Activated T-cell treated with anti-CD3 and anti-CD28 coated beads, Interleukin-2, amount 50 U/mL, for 72 hours (primary cell): ENCODE results near the gene FDCSP. TPM values are rescaled to one million over a fixed set of nuclear protein-coding genes. Genes with fewer than 3 reads are reported as not detected.

Source experiments
- ATAC-seq, 2 donors: fragments of 150-1000 bp; cut with Tn5 transposase; replicated peaks in 1 of 2; 2 replicates each; pipeline ENCODE4 v1.10.0; 2021; ENCODE audit warnings: moderate library complexity in 2 of 2, mild to moderate bottlenecking in 1 of 2
- DNase-seq, 2 donors: peaks; one replicate each; pipeline ENCODE4 v3.0.0; 2021 to 2022; ENCODE audit warnings: mixed read lengths in 1 of 2
- H3K27ac Mint-ChIP-seq: one replicate; pipeline ENCODE4 v1.8.0; 2022; ENCODE audit warnings: mild to moderate bottlenecking, moderate library complexity, mixed read lengths
- H3K27me3 Mint-ChIP-seq: one replicate; pipeline ENCODE4 v1.8.0; 2022; ENCODE audit warnings: low read depth, mixed read lengths
- H3K36me3 Mint-ChIP-seq, 2 donors: one replicate each; pipeline ENCODE4 v1.8.0; 2022; ENCODE audit warnings: mixed read lengths in 2 of 2, mild to moderate bottlenecking in 1 of 2; ENCODE audit not compliant: insufficient read depth in 2 of 2
- H3K4me1 Mint-ChIP-seq: one replicate; pipeline ENCODE4 v1.8.0; 2022; ENCODE audit warnings: low read depth, mixed read lengths
- H3K4me3 Mint-ChIP-seq, 2 donors: one replicate each; pipeline ENCODE4 v1.8.0; 2022; ENCODE audit warnings: mild to moderate bottlenecking in 2 of 2, mixed read lengths in 2 of 2, moderate library complexity in 2 of 2
- H3K9me3 Mint-ChIP-seq, 2 donors: one replicate each; pipeline ENCODE4 v1.8.0; 2022; ENCODE audit warnings: mixed read lengths in 2 of 2
- total RNA-seq, 2 donors: library from RNA; stranded (reverse); gene quantifications; one replicate each; pipeline ENCODE4 v1.2.3, GENCODE V29; 2022

FDCSP gene
- total RNA-seq: not detected

DNA sequence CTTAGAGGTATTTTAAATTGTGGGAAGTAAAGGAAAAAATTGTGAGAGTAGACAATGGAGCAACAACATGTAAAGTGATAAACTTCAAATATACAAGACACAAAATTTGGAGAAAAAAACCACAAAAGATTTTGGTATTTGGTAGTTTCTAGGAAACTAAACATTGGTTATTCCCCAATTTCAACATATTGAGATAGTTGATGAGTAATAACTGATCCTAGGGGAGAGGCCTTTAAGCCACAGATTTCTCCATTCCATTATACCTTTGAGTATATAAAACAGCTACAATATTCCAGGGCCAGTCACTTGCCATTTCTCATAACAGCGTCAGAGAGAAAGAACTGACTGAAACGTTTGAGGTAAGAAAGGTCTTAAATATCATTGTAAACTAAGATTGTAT, at the start of gene FDCSP:
FDCSP (plus strand) TSS at position 301 of the 400 bp plus-strand sequence. CDS start 5,071 bp downstream, outside the sequence.
- no peak within 1 kb of the TSS for H3K27ac Mint-ChIP-seq

DNA sequence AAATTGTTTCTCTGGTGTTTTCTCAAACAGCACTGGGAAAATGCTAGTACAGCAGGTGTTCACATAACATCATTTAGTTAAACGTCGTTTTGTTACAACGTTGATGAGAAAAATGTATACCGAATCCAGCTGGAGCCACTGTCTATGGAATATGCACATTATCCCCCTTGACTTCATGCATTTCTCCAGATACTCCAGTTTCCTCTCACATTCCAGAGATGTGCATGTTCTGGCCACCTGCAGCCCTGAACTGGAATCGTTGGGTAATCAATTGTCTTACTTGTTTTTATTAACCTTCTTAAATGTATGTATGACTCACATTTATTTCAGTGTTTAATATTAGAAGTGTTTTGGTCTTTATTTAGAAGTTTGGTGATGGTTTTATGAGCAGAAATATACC, 48.8 kb upstream of the FDCSP start:
- Mint-ChIP-seq H3K27ac (no peak overlapping the region), H3K4me1 (no peaks in the 10 kb centered on the region), H3K27me3 (no peaks in the 10 kb centered on the region), H3K36me3 (no peaks in the 10 kb centered on the region), H3K9me3 (no peaks in the 10 kb centered on the region), H3K4me3 (no peak overlapping the region)
- ATAC-seq: no peak
- no peak for DNase-seq

More for the DNA sequence above, at the start of gene FDCSP:
- H3K36me3 Mint-ChIP-seq: no peaks in the 10 kb centered on the region
- H3K27me3 Mint-ChIP-seq: no peaks in the 10 kb centered on the region
- no peaks in the 10 kb centered on the region for H3K4me1 Mint-ChIP-seq
- DNase-seq (no peak), ATAC-seq (no peak)
- no peak within 1 kb of the TSS for H3K4me3 Mint-ChIP-seq
- H3K9me3 Mint-ChIP-seq: no peaks in the 10 kb centered on the region

DNA sequence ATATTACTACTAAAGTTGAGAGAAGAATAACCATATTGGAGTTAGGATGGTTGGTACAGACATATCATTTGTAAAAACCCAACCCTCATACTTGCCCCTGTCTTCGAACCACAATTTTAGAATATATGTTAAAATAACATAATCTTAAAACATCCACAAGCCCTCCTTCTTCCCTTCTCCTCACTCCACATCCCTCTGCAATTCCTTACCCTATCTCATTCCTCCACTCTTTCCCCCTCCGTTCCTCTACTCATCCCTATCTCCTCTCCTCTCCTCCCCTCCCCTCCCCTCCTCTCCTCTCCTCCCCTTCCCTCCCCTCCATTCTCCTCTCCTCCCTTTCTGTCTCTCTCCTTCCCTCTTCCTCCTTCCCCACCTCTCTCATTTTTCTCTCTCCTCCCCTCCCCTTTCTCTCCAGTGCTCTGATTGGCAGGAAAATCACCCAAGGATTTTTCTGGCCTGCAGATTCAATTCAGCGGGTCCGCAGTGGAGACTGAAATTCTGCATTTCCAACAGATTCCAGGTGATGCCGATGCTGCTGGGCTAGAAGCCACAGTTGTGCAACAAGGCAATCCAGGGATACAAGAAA, 47.8 kb upstream of the FDCSP start:
- Mint-ChIP-seq H3K27me3 (no peaks in the 10 kb centered on the region), H3K36me3 (no peaks in the 10 kb centered on the region), H3K9me3 (no peaks in the 10 kb centered on the region), H3K4me1 (no peaks in the 10 kb centered on the region), H3K27ac (no peak overlapping the region), H3K4me3 (no peak overlapping the region)
- ATAC-seq (no peak), DNase-seq (no peak)

GRCh38 chr4:70179811-70180210, 46.1 kb upstream of the FDCSP start:
- H3K4me3 Mint-ChIP-seq: no peak overlapping the region
- no peaks in the 10 kb centered on the region for H3K27me3 Mint-ChIP-seq
- no peaks in the 10 kb centered on the region for H3K4me1 Mint-ChIP-seq
- ATAC-seq (no peak), DNase-seq (no peak)
- no peaks in the 10 kb centered on the region for H3K36me3 Mint-ChIP-seq
- H3K27ac Mint-ChIP-seq: no peak overlapping the region
- no peaks in the 10 kb centered on the region for H3K9me3 Mint-ChIP-seq

- Mint-ChIP-seq H3K9me3 (no peaks in the 10 kb centered on the region), H3K27me3 (no peaks in the 10 kb centered on the region), H3K4me3 (no peak overlapping the region), H3K36me3 (no peaks in the 10 kb centered on the region), H3K27ac (no peak overlapping the region), H3K4me1 (no peaks in the 10 kb centered on the region)
- ATAC-seq (no peak), DNase-seq (no peak)
These were observed 44.1 kb upstream of the FDCSP start for GRCh38 chr4:70181864-70182263.

DNA sequence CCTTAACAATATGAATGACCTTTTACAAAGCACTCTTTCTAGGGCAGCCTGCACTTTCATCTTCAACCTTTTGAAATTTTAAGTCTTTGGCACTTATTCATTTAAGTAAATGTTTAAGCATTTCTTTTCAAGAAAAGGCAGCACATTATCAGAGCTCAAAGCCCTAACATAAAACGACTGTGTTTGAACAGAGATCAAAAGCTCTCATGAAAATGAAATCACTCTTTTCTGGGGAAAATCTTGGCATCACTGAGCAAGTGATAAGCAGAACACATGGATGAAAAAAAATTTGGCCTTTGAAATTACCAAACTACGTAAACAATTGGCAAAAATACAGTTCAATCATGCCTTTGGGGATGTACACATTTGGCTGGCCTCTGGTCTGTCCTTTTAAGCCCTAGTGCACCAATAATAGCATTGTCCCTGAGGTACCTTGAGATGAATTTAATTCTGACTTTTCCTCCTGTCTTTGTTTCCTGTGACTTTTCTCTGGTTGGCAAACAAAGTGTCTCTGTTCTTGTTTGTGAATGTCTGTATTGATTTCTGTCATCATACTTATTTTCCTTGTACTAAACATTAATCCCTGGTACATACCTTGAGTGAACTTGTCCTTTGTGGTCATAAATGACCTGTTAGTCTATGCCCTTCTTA, 43.3 kb upstream of the FDCSP start:
- DNase-seq (no peak), ATAC-seq (no peak)
- Mint-ChIP-seq H3K4me3 (no peak overlapping the region), H3K27ac (no peak overlapping the region), H3K4me1 (no peaks in the 10 kb centered on the region), H3K27me3 (no peaks in the 10 kb centered on the region), H3K36me3 (no peaks in the 10 kb centered on the region), H3K9me3 (no peaks in the 10 kb centered on the region)

GRCh38 chr4:70183168-70183939, 42.6 kb upstream of the FDCSP start:
- Mint-ChIP-seq H3K27ac (no peak overlapping the region), H3K9me3 (no peaks in the 10 kb centered on the region), H3K27me3 (no peaks in the 10 kb centered on the region), H3K4me3 (no peak overlapping the region), H3K36me3 (no peaks in the 10 kb centered on the region), H3K4me1 (no peaks in the 10 kb centered on the region)
- peak; percentile 14 to 23 for DNase-seq
- no peak for ATAC-seq

- no peak overlapping the region for H3K4me3 Mint-ChIP-seq
- ATAC-seq: no peak
These were observed 42.0 kb upstream of the FDCSP start for GRCh38 chr4:70183940-70184246.

GRCh38 chr4:70187216-70187615, 38.7 kb upstream of the FDCSP start:
- no peak for DNase-seq
- H3K4me1 Mint-ChIP-seq: no peaks in the 10 kb centered on the region
- H3K27me3 Mint-ChIP-seq: no peaks in the 10 kb centered on the region
- no peaks in the 10 kb centered on the region for H3K9me3 Mint-ChIP-seq
- H3K27ac Mint-ChIP-seq: no peak overlapping the region
- no peak for ATAC-seq
- H3K4me3 Mint-ChIP-seq: no peak overlapping the region
- H3K36me3 Mint-ChIP-seq: no peaks in the 10 kb centered on the region

More at GRCh38 chr4:70183940-70184246, 42.0 kb upstream of the FDCSP start:
- no peak overlapping the region for H3K27ac Mint-ChIP-seq
- no peaks in the 10 kb centered on the region for H3K4me1 Mint-ChIP-seq
- H3K36me3 Mint-ChIP-seq: no peaks in the 10 kb centered on the region
- DNase-seq: no peak
- H3K9me3 Mint-ChIP-seq: no peaks in the 10 kb centered on the region
- H3K27me3 Mint-ChIP-seq: no peaks in the 10 kb centered on the region

GRCh38 chr4:70190579-70190978, 35.3 kb upstream of the FDCSP start:
- no peaks in the 10 kb centered on the region for H3K9me3 Mint-ChIP-seq
- H3K4me3 Mint-ChIP-seq: no peak overlapping the region
- no peak for ATAC-seq
- H3K4me1 Mint-ChIP-seq: no peaks in the 10 kb centered on the region
- H3K27ac Mint-ChIP-seq: no peak overlapping the region
- no peak for DNase-seq
- no peaks in the 10 kb centered on the region for H3K27me3 Mint-ChIP-seq
- no peaks in the 10 kb centered on the region for H3K36me3 Mint-ChIP-seq

- H3K27me3 Mint-ChIP-seq: no peaks in the 10 kb centered on the region
- no peak overlapping the region for H3K27ac Mint-ChIP-seq
- H3K4me3 Mint-ChIP-seq: no peak overlapping the region
- DNase-seq (no peak), ATAC-seq (no peak)
- no peaks in the 10 kb centered on the region for H3K36me3 Mint-ChIP-seq
- no peaks in the 10 kb centered on the region for H3K4me1 Mint-ChIP-seq
- H3K9me3 Mint-ChIP-seq: no peaks in the 10 kb centered on the region
These were observed 34.3 kb upstream of the FDCSP start for GRCh38 chr4:70191647-70192046.

- Mint-ChIP-seq H3K4me1 (no peaks in the 10 kb centered on the region), H3K4me3 (no peak overlapping the region), H3K36me3 (no peaks in the 10 kb centered on the region), H3K27ac (no peak overlapping the region), H3K27me3 (no peaks in the 10 kb centered on the region), H3K9me3 (no peaks in the 10 kb centered on the region)
- DNase-seq: no peak
- no peak for ATAC-seq
These were observed 33.0 kb upstream of the FDCSP start for GRCh38 chr4:70192895-70193294.

DNA sequence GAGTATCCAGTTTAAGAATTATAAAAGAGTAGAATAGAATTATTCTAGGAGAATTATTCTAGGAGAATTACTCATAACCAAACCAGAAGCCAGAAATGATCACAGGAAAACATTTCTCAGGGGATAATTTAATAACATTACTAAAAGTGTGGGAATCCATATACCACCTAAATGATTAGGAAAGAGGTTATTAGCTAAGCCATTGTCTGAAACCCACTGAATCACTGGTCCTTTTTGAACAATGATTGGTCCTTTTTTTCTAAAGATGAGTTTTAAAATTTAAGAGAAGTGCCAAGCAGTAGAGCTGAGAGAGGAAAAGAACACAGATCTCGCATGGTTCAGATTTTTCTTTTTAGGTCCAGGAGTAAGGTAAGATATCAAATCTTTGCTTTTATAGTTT, 30.5 kb upstream of the FDCSP start, which contains the start of gene ODAM:
ODAM (plus strand) TSS at position 301 of the 400 bp plus-strand sequence. CDS start 819 bp downstream, outside the sequence.
- Mint-ChIP-seq H3K4me1 (no peaks in the 10 kb centered on the region), H3K4me3 (no peak within 1 kb of the TSS), H3K27ac (no peak within 1 kb of the TSS), H3K27me3 (no peaks in the 10 kb centered on the region), H3K36me3 (no peaks in the 10 kb centered on the region), H3K9me3 (no peaks in the 10 kb centered on the region)
- DNase-seq (no peak), ATAC-seq (no peak)
